Measurements from ENCODE around the gene ARFGEF2.

Gene ARFGEF2

GRCh38 chr20:49037962-49038387 is 116.5 kb downstream of the ARFGEF2 start:
- TF ChIP-seq ZFX (IDR thresholded peaks at IDR 0.05), result no peak
- TF ChIP-seq, protein P1, sequence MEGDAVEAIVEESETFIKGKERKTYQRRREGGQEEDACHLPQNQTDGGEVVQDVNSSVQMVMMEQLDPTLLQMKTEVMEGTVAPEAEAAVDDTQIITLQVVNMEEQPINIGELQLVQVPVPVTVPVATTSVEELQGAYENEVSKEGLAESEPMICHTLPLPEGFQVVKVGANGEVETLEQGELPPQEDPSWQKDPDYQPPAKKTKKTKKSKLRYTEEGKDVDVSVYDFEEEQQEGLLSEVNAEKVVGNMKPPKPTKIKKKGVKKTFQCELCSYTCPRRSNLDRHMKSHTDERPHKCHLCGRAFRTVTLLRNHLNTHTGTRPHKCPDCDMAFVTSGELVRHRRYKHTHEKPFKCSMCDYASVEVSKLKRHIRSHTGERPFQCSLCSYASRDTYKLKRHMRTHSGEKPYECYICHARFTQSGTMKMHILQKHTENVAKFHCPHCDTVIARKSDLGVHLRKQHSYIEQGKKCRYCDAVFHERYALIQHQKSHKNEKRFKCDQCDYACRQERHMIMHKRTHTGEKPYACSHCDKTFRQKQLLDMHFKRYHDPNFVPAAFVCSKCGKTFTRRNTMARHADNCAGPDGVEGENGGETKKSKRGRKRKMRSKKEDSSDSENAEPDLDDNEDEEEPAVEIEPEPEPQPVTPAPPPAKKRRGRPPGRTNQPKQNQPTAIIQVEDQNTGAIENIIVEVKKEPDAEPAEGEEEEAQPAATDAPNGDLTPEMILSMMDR (conservative IDR thresholded peaks at IDR 0.05), result no peak
- no peak overlapping the region for H3K27ac ChIP-seq

- no peak for TF ChIP-seq ZFX (IDR thresholded peaks at IDR 0.05)
- TF ChIP-seq, protein P1 (conservative IDR thresholded peaks at IDR 0.05), result no peak
Measured at GRCh38 chr20:49039854-49040253, 118.3 kb downstream of the ARFGEF2 start.

GRCh38 chr20:49043000-49043399 is 121.5 kb downstream of the ARFGEF2 start:
- H3K27ac ChIP-seq, result no peak overlapping the region
- TF ChIP-seq, protein P1 (conservative IDR thresholded peaks at IDR 0.05), result no peak
- no peak for TF ChIP-seq ZFX (IDR thresholded peaks at IDR 0.05)

More at GRCh38 chr20:49039854-49040253, 118.3 kb downstream of the ARFGEF2 start:
- H3K27ac ChIP-seq, result no peak overlapping the region

DNA sequence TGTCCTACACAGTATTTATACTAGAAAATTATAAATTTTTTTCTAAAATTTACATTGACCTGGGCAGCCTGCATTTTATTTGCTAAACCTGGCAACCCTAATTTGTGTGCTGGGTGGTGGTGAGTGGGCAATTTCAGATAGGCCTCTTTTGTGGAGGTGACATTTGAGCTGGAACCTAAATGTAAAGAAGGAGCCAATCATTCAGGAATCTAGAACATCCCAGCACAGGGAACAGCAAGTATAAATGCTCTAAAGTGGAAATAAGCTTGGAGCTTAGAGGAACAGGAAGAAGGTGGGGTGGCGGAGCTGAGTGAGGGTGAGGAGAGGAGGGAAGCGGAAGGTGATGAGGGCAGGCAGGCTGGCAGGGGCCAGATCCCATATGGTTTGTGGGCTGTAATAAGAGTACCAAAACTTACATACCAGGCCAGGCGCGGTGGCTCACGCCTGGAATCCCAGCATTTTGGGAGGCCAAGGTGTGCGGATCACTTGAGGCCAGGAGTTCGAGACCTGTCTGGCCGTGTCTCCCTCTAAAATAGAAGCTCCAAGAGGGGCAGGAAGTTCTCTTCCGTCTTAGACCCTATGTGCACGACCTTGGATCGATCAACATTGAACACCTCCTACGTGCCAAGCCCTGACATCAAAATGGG is 124.1 kb downstream of the ARFGEF2 start:
- peak overlapping the region; percentile 97 for H3K27ac ChIP-seq
- TF ChIP-seq, protein P1 (conservative IDR thresholded peaks at IDR 0.05), result no peak
- no peak for TF ChIP-seq ZFX (IDR thresholded peaks at IDR 0.05)

DNA sequence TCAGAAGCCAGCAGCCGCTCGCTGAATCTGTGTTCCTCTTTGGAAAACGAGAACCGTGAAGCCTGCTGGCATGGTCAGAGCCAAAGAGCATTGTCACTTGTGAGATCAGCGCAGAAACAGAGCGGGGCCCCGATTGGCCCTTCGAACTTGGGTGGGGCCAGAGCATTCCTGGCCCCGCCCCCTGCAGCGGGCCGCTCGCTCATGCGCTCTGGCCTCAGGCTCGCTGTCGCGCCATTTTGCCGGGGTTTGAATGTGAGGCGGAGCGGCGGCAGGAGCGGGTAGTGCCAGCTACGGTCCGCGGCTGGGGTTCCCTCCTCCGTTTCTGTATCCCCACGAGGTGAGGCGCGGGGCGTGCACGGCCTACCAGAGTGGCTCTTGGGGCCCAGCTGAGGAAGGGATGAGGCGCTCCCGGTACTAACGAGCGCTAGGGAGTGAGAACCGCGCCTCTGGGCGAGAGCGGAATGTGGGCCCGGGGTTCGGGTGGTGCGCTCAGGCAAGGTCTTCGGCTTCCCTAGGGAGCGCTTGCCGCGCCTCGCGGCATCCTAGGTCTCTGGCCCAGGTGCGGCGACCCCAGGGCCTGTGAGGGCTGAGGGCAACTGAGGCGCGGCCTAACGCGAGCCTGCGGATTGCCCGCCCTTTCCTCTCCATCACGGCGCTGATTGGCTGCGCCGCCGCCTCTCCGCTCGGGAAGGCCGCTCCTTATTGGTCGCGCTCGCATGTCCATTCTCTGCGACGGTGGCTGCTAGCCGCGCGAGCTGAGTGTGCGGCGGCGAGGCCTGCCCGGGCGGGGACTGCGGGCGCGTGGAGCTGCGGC is 124.8 kb downstream of the ARFGEF2 start, which contains the start of gene CSE1L:
TSS of gene CSE1L (plus strand) at position 226 of the 814 bp plus-strand sequence. CDS start 12,152 bp downstream, outside the sequence.
- peak within 1 kb of the TSS; percentile 97 for H3K27ac ChIP-seq
- TF ChIP-seq, protein P1 (conservative IDR thresholded peaks at IDR 0.05), result no peak
- peak; percentile 98 for TF ChIP-seq ZFX (IDR thresholded peaks at IDR 0.05)

GRCh38 chr20:49052334-49052733 is 130.8 kb downstream of the ARFGEF2 start:
- no peak overlapping the region for H3K27ac ChIP-seq
- TF ChIP-seq, protein P1 (conservative IDR thresholded peaks at IDR 0.05), result no peak
- no peak for TF ChIP-seq ZFX (IDR thresholded peaks at IDR 0.05)
